Measurements from ENCODE around the gene MT2A. TPM values are rescaled to one million over a fixed set of nuclear protein-coding genes. Genes with fewer than 3 reads are reported as not detected.

Gene MT2A
- total and polyA plus RNA-seq, 2 of the 13 experiments (the other 11 are each of a cell fraction or from before 2014, with no cell fraction given), result 135 to 371 TPM

- TF ChIP-seq ZNF407 (CRISPR knock-in tag; IDR thresholded peaks at IDR 0.05; ENCODE audit: not compliant biosample characterization) (peak; percentile 41), REST (IDR thresholded peaks at IDR 0.05; ENCODE audit: borderline replicate concordance in 1 of 2, low read depth in 1 of 2, low read length in 2 of 2) (no peak; a peak in 1 of 4 replicates), ZNF382 (CRISPR knock-in tag; IDR thresholded peaks at IDR 0.05; ENCODE audit: borderline replicate concordance) (no peak), ZNF318 (CRISPR knock-in tag; IDR thresholded peaks at IDR 0.05) (no peak), ADNP (CRISPR knock-in tag; IDR thresholded peaks at IDR 0.05) (0 out of 2 replicates have a peak, but pooled peaks have one; percentile 66), FOXC1 (CRISPR knock-in tag; IDR thresholded peaks at IDR 0.05; ENCODE audit: borderline replicate concordance) (peak; percentile 63), KDM2A (CRISPR knock-in tag; IDR thresholded peaks at IDR 0.05; ENCODE audit: borderline replicate concordance, low read depth) (peak; percentile 94), CAMTA2 (CRISPR knock-in tag; IDR thresholded peaks at IDR 0.05; ENCODE audit: borderline replicate concordance) (no peak)
Measured at GRCh38 chr16:56607109-56607618, 1.2 kb upstream of the MT2A start (continued).
